HG03521 (cell line): Measurements from ENCODE around the gene ATG7.
"Not testable (repeated sequence)": the region's sequence is repeated elsewhere in the genome, so short reads cannot be mapped to it uniquely, and the experiment has no call there.

ENCODE experiments used
- ATAC-seq: cut with Tn5 transposase; IDR thresholded peaks from one replicate; pipeline ENCODE4 v1.9.1; 2021; ENCODE audit warnings: mild to moderate bottlenecking, moderate library complexity; ENCODE audit not compliant: unreplicated experiment

The ATG7 gene

DNA sequence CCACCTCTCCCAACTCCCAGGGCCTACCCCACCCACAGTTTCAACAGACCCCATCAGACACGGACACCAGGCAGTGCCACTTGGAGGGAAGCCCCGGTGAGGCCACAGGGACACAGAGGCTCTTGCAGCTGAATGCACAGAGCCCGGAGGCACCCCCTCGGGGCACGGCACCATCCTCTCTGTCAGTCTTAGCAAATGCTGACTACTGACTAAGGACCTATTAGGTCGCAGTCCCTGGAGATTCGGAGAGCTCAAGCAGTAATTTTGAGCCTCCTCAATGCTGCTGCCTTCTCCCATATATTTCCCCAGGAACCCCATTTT is 291.6 kb downstream of the ATG7 start:
- no peak for ATAC-seq

DNA sequence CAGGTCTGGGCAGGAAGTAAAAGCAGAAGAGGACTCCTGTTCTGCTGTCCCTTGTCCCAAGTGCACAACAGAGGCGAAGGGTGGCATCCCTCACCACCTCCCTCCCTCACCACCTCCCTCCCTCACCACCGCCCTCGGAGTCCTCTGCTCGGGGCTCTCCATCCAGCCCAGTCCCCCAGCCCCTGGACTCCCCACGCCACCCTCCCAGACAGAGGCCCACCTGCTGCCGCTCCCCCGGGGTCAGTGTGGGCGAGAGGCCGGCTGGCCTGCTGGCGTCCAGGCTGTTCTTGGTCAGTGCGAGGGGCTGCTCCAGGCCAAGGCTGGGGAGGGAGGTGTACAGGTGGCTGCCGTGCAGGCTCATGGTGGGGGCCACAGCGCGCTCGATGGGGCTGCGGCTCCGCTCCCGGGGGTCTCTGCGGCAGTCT is 292.4 kb downstream of the ATG7 start:
- ATAC-seq, result no peak

DNA sequence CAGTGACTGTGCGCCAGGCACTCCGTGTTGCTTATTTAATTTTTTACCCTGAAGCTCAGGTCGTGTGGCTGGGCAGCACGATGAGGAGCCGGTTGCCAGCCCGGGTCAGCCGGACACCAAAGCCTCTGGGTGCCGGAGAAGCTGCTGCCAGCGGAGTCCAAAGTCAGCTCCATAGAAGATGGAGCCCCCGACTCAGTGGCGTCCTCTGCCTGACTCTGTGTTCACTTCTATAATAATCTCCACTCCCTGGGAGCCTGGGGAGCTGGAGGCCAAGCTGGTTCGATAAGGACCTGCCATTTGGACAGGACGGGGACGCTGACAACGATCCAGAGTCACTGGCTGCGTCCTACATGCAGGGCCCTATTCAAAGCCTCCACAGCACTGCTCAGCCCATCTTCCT is 292.9 kb downstream of the ATG7 start:
- no peak for ATAC-seq

DNA sequence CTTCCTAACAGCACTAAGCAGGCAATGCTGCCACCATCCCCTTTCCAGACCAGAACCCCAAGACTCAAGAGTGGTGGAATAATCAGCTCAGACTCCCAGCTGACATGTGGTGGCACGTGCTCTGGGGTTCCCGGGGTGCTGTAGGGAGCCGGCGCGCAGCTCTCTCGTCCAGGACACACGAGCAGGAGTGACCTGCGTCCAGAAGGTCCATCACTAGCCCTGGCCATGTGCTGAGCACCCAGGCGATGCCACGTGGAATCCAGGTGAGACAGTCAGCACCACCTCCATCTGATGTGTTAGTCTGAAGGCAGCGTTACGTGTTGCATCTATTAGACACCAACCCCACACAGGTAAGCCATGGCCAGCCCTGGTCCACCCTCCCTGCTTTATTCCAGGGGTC is 293.3 kb downstream of the ATG7 start:
- ATAC-seq, result no peak

DNA sequence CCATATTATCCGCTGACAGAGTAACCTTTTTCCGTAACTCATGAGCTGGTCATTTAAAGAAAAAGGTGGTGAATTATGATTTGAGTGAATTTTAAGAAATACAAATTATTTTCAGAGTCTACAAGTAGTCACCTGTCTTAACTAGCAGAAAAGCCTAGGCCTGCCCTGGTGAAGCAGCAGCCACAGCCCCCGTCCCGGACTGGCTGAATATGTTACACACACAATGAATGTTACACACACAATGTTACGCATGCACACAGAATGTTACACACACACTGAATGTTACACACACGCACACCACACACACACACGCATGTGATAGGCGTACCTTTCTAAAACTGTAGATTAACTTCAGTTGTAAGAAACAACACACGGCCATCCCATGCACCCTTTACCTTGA is 293.7 kb downstream of the ATG7 start:
- ATAC-seq, result no peak

DNA sequence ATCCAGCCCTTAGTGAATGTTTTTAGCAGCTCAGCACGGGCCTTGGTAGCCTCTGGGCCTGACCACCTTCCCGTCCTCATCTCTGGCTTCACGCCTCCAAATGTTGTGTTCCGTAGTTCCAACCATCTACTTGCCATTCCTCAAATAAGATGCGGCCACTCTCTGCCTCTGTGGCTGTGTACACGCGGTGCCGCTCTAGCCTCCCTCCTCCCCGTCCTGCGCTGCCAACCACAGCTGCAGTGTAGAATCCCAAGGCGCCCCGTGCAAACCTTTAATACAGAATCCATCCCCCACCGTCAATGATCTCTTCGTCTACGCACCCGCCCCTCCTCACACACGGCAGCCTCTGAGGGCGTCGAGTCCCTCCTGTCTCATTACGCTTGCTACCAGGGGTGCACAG is 294.3 kb downstream of the ATG7 start:
- no peak for ATAC-seq

DNA sequence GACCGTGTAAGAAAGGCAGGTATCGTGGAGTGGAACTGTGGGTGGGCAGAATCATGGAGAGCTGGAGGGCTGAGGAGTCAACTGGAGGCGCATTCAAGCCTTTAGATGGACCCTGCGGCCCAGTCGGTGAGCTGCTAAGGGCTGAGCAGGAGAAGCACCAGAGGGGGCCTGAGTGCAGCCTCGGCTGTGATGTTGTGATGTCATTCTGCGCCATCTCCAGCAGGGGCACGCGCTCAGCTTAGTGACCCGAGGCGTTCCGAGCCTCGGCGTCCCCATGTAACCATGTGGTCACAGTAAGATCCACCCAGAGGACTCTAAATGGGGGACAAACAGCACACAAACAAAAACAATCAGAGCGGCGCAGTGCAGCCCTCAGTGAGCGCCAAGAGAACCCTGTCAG is 294.7 kb downstream of the ATG7 start:
- no peak for ATAC-seq

DNA sequence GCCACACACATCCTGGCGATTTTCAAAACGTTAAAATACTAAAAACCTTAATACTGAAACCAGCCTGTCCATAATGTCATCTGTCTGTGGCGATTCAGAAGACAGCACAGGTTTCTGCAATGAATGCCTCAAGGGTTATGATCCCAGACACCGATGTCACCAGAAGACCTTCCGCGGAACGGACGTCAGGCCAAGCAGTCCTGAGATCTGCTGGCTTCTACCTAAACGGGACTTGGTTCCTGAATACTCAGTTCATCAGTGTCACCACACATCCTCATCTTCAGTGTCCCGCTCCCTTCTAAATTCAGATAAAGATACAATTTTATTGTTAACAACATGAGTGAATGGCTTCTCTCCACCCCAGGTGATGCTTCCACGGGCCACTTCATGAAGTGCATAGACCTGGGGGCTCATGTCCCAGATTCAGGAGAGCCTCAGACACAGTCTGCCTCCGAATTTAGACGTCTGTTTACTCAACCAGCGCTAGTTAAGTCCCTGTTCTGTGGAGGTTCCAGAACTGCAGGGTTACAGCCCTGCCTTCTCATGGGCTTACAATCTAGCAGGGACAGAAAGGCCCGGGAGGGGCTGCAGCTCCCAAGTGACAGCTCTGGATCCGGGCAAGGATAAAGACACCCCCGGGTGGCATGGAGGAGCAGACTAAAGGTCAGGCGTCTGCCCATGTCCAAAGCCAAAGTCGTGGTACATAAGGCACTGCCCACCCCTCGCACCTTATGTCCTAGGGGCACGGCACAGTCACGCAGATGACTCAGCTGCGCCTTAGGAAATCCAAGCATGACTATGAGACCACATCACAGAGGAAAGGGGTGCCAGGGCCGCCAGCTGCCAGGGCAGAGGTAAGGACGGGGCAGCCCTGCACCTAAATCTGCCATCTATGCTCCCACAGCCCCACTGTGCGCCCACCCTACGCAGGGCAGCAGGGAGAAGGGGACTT is 295.6 kb downstream of the ATG7 start:
- ATAC-seq, result no peak

DNA sequence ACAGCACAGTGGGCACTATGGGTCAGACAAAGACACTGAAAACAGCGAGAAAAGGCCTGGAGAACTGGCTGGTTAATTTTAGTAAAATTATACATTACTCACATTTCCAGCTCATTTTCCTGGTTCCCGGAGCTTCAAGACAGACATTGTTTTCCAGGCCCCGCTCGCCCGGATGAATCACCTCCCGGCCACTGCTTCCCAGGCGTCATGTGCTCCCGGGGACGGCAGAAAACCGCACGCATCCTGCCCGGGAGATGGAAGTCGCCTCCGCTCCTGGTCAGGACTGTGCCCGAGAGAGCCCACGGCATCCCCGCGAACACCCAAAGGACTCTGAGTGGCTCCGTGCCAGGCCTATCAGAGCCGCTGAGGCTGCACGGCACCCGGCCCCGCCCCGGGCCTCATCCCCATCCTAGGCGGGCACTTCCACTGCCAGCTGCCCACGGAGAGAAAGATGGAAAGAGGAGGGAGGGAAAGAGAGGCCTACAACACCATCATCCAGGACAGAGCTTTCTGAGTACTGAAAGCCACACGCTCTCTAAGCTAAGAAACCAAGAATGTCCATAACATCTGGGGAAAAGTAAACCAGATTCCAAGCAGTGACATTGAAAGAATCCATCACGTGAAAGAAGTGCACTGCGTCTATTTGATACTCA is 296.4 kb downstream of the ATG7 start:
- no peak for ATAC-seq

DNA sequence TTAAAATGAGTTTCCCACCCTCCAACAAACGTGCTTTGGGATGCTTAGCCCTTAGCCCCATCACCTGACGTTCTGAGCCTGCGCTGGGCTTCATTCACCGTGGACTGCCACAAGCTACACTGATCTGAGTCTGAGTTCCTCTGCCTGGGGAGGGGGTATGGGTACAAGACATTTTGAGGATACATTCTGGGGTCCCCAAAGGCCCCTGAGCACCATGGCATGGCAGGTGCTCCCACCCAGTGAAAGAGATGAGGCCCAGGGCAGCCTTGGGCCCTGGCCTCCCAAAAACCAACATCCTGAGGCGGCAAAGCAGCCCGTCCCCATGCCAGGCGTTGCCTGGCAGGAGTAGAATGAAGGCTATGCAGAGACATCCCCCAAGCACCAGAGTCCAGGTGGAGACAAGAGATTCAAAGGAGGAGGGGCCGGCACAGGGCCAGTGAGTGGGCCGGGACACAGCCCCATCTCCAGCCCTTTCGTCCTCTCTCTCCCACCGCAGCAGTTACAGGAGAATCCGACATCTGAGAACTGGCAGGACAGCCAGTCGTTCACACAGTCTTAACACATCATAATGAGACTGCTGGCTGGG is 297.1 kb downstream of the ATG7 start:
- ATAC-seq, result no peak

DNA sequence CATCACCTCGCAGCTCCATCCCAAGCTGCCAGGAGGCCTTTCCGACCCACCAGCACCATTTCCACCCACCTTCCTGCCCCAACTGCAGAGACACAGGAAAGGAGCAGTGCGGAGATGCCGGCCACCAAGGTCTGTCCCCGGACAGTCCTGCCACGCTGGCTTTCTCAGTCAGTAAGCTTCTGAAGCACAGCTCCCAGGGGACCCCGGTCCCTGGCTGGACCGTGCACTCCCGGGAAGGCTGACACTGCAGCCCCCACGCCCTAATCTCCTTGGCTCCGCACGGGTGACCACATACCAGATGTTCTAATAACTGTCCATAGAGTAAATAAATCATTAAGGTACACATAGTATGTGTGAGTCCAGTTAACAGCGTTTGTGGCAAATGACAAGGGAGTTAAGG is 298.1 kb downstream of the ATG7 start:
- ATAC-seq, result no peak

DNA sequence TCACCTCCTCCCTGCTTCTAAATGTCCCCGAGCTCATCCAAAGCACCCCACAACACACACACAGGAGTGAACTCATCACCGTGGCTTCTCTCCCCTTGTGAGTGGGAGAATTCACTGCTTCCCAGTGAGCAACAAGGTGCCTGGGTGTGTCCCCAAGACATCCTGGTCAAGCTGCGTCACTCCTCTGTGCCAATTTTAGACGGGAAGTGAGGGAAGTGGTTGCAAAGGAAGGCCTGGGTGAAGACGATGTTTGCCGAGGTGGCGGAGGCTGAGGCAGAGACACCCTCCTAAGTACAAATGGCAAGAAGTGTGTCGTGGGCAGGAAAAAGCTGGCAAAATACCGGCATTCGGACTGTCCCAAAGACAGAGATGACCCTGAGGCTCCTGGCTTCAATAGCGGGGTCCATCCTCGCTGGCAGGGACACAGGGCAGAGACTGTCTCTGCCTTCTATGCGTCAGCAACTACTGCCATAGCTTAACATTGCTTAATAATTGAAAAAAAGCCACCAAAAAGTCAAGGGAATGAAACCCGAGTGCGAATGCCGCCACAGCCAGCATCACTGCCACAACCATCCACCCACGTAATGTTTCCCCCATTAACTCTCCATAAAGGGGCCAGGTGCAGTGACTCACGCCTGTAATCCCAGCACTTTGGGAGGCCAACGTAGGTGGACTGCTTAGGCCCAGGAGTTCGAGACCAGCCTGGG is 298.7 kb downstream of the ATG7 start:
- no peak for ATAC-seq

DNA sequence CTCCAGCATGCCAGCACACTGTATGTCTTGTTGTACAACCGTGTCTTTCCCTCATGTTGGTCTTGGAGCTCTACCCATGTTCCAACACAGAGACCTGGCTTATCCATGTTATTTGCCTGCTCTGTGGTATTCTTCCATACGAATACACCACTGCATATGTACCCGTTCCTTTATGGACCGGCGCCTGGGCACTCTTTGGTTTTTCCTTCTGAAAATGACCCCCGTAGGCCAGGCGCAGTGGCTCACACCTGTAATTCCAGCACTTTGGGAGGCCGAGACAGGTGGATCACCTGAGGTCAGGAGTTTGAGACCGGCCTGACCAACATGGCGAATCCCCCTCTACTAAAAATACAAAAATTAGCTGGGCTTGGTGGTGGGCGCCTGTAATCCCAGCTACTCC is 300.5 kb downstream of the ATG7 start:
- not testable (repeated sequence) for ATAC-seq

DNA sequence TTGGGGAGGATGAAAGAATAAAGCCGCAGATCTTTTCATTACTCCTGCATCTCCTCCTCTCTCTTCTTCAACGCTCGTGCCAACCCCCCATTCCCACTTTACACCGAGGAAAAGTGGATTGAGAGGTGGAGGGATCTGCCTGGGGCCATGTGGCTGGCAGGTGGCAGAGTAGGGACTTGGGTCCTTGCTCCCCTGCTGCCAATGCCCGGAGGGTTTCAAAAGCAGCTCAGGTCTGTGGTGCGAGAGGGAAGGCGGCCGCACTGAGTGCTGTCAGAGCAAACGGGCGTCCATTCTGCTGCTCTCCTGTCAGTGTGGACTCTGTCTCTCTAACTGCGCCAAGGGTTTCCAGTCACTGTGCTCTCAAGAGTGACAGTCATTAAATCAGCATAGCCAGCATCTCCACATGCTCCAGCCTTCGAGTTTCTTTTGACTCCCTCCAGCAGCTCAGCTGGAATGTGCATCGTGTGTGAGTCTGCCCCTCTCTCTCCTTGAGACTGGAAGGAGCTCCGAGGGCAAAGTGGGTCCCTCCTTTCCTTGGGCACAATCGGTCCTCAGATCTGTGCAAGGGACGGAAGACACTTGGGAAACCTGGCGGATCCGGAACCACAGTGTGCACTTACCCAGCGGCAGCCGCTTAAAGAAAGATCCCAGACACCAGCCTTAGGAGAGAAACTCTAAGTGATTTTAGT is 302.9 kb downstream of the ATG7 start:
- no peak for ATAC-seq

DNA sequence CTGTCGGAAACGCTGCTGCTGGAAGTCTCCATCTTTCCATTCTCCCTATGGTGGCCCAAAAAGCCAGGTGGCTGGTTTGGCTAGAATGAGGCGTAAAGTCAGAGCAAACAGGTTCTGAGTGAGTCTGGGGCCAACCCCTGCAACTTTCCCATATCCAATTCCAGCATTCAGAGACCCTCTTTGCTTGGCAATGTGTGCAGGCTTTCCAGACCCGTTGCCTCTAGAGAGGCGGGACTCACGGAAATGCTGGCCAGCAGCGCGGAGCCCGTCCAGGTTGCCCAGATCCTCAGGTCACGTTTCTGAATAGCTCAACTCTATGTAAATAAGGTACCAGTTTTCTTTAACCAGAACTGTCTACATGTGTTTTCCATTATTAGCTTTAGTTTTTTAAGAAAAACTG is 303.5 kb downstream of the ATG7 start:
- ATAC-seq, result no peak

DNA sequence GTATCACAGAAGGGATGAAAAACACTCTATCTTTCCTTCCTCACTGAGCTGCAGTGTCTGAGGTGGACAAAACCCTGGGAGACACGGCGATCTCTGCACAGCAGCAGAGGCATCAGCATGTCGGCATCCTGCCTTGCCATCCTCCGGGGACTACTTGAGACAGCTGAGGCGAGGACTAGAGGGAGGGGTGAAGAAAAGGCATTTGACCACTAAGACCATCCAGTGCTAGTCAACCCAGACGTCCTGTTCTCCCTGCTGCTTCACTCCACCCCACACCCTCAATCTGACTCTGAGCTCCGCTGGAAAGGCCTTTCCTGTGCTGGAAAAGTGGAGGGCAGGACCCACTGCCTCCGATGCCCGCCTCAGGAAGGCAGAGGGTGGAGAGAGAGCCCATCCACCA is 304.3 kb downstream of the ATG7 start:
- ATAC-seq, result no peak

DNA sequence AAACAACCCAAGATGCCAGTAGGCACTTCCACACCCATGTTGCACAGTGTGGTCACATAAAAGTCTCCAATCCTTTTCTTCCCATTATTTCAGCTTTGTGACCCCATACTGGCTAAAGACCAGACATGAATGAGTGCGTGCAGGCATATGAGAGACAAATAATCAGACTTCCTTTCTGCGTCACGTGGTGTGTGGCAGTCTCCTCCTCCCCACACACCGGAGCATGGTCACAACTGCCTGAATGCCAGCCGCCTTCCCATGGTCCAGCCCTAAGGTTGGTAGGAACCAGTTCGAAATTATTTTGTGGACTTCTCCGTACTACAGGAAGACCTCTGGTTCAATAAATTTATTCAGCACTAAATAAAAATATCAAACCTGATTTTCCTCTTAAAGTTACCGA is 306.0 kb downstream of the ATG7 start:
- ATAC-seq, result no peak

DNA sequence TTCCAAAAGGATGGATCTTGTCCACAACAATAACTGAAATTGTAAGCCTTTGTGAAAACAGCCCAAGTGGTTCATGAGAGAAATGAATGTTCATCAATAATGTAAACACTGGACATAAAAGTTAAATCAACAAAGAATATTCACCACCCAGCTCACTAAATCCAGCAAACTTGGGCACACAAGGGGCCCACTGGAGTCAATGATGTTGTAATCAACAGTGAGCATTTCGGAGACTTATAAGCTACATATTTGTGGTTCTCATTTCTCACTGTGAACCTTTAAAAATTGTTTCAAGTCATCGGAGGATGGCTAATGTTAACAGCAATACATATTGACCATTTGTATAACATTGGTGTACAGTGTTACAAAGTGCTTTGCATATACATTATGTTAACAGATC is 308.4 kb downstream of the ATG7 start:
- no peak for ATAC-seq

DNA sequence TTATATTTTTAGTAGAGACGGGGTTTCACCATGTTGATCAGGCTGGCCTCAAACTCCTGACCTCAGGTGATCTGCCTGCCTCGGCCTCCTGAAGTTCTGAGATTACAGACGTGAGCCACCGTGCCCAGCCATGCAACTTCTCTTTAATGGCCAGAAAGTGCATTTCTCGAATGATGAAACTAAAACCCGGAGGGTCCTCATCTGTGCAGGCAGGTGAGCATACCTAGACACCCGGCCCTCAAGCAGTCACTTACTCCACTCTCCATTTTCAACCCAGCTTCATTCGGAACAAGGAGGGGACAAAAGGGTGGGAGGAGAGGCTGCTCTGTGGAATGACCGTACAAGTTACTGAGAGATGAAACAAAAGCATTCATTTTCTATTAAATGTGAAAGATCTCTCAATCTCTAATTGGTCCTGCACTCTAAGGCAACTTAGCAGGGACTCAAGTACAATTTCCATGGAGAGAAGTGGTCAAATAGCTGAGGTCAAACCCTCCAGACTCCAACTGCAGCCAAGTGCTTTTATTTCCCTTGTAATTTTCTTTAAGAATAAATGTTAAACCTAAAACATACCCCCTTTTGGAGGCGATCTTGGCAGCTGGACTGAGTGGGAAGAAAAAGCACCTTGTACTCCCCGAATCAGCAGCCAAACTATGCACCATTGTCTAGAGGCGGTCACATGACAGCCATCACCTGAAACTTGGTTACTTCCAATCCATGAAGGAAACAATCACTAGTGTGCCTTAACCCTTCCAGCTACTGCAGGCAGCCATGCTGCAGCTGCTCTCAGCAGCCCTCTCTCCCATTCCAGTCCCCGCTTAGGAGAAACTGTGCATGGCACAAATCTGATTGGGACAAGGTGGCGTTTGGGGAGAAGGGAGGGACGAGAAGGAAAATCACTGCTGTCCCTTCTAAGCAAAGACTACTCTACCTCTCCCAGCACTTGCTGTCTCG is 309.3 kb downstream of the ATG7 start:
- no peak for ATAC-seq
